NCI-H748 treated with DMSO at 0.1 percent for 48 hours (cell line): ENCODE measurements around the gene TENM4.

Experiments
- DNase-seq: peaks from one replicate; lab custom pipeline; 2025; lab: John Stamatoyannopoulos, UW

The TENM4 gene

DNA sequence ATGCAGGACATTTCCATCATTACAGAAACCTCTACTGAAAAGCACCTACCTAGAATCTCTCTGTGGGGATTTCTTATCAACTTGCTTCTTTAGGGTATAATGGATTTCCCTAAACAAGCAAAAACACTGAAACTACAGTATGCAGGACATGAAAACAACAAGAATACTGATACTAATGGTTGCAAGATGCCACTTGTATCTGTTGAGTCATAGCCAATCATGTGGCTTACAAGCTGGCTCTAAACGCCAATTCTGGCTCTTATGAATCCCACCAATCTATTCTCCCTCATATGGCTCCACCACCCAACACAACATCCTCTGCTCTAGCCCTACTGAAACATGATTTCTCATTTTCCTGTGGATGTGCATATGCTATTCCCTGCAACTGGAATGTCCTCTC is 22.6 kb downstream of the TENM4 start:
- DNase-seq: no peak

GRCh38 chr11:79417069-79417920 is 23.5 kb downstream of the TENM4 start:
- DNase-seq: no peak

GRCh38 chr11:79415912-79416311 is 24.9 kb downstream of the TENM4 start:
- no peak for DNase-seq

GRCh38 chr11:79415411-79415810 is 25.4 kb downstream of the TENM4 start:
- DNase-seq: no peak

- DNase-seq: no peak
Observed at GRCh38 chr11:79414644-79415317, 26.0 kb downstream of the TENM4 start.

DNA sequence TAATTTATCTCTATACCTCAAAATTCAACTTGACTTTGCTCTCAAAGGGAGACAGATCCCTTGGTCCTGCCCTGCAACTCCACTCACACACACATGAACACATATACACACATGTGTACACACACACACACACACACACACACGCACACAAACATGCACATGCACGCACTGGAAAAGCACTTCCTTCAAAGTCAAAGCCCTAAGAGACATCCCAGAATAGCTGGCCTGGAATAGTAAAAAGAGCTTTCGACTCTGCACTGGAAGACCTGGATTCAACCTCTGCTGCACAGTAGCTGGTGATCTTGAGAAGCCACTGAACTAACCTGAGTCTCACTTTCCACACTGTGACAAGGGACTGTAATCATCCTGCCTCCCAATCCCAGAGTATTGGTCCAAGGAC is 26.8 kb downstream of the TENM4 start:
- no peak for DNase-seq

DNA sequence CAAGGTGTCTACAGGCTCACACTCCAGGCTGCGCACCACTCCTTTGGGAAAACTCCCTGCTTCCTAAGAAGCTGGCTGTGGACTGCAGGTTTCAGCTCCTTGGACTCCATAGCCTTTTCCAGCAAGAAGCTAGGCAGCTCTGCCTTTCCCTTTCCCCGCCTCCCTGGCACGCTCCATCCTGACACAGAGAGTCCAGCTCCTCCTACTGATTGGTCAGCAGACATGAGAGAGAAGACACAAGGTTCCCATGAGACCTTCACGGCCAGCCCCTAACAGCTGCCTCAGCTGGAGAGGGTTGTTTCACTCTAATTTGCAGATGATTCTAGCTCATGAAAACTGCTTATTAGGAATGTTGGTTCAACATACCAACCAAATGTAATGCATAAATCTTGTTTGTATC is 27.6 kb downstream of the TENM4 start:
- no peak for DNase-seq

GRCh38 chr11:79412761-79413160 is 28.1 kb downstream of the TENM4 start:
- no peak for DNase-seq

DNA sequence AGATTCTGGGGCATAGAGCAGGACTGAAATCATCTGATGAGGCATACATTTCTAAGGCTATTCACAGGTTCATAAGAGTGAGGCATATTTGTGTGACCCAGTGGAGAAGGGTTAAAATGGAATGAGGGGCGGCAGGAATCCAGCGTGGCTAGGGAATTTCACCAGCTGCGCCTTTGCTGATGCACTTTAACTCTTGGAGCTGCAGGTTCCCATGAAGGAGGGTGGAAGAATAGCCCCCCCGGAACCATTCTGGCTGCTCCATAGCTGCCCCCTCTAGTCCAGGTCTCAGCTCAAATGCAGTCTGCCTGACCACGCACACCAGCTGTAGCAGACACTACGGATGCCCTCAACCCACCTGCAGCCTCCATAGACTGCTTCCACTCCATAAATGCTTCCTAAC is 31.5 kb downstream of the TENM4 start:
- DNase-seq: no peak

DNA sequence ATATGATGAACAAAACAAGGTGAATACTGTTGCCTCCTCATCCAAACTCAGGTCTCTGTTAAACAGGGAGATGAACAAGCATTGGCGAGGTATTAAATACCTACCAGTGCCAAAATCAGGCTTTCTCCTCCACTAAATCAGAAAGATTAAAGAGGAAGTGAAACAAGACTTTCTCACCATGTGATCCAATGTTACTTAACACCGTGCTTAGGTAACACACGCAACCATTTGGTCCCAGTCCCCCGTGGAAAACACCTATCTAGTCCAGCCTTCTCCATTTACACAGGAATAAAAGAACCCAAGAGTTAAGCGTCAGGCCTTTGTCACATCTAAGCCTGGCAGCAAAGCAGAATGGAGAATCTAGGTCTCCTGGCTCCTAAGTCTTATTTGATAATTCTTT is 34.5 kb downstream of the TENM4 start:
- no peak for DNase-seq

- DNase-seq: no peak
Observed at GRCh38 chr11:79404806-79405205, 36.0 kb downstream of the TENM4 start.

DNA sequence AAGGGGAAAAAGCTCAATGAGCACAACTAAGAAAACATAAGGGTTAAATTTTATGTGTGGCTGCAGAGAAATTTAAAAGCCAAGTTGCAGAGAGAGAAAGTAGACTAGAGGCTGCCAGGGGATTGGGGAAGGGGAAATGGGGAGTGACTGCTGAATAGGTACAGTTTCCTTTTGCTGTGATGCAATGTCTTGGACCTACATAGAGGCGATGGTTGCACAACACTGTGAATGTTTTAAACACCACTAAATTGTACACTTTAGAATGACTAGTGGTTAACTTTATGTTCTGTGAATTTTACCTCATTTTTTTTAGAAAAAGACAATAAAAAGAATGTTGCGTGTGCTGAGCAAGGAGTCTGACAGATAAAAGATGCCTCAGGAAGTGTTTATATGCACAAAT is 36.5 kb downstream of the TENM4 start:
- DNase-seq: no peak

DNA sequence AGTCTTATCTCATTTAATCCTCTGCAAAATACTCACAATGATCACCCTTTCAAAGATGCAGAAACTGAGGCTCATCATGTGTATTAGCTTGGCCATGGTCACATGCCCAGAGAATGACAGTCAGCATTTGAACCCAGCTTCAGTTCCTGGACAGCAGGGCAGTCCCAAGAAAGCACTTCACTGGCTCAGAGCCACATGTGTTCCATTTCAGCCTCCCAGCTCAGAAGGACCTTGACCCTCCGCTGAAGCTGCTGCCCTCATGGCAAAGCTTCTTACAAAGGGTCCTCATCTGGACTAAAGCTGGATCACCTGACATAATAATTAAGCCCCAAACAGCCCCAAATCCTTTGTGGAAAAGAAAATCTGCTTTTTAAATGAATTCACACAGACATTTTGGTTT is 37.0 kb downstream of the TENM4 start:
- no peak for DNase-seq

- no peak for DNase-seq
Observed at GRCh38 chr11:79402912-79403311, 37.9 kb downstream of the TENM4 start.

DNA sequence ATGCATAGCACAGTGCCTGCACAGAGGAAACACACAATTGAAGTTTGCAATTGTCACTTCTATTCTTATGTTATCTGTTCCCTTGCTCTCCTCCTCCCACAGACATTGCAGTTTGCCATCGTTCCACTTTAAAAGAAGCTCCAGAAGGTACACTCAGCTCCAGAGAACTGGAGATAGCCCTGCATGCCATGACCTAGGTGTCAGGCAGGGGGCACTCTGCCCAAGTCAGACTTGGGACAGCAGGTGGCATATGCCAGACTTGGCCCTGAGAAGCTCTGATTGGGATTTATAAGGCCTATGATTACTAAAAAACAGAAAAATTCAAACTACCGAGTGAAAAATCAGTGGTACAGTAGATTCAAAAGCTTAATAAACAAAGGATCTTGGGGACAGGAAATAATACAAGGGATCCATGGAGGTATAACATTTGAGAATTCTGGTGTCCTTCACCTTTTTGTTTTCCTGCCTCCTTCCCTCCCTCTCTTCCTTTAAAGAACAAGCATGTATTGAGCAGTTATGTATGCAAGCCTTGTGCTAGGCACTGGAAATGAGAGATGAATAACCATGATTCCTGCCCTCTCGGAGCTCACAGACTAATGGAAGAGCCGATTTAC is 40.0 kb downstream of the TENM4 start:
- DNase-seq: no peak

DNA sequence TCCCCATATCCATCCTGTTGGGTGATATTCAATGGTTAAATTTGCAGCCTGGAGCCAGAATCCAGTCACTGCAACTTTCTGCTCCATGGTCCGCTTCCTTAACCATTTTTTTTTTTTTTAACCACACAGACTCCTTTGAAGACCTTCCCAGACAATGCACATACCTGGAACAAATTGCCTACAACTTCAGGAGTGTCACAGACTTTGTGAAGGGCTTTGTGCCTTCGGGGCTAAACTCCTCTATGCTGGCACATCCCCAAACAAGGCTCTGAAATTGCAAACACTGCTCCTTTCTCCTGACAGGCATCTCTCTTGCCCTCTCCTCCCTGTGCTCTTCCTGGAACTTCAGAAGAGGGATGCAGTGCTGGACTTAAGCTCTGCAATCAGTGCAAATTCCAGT is 40.6 kb downstream of the TENM4 start:
- DNase-seq: no peak

DNA sequence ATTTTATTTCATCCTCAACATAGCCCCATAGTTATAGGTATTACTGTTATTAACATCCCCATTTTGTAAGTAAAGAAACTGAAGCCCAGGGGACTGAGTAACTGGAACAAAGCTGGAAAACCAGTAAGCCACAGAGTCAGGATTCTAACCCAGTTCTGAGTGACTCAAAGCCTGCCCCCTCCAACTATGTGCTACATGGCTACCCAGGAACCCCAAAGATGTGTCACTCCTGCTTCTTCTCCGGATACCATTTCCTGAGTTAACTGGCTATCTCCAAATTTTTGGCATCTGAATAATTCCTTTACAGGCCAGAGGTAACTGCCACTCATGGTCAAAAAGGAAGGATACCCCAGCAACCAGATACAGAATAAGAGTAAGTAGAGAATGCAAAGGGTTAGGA is 43.6 kb downstream of the TENM4 start:
- DNase-seq: no peak

DNA sequence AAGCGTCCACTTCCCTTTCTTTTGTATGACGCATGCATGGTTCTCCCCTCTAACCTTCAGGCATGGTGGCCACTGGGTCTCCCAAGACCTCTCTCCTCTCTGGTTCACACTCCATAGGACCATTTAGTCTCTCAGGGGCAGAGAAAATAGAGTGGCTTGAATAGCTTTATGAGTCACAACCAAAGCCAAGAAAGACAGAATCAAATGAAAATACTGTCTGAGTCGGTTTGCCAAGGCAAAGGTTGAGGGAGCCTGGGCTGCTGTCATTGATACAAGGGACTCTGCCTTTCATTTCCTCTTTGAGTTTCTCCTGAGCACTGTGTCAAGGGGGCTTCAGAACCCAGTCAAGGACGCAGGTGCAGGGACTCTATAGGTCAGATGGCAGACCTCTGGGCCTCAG is 44.2 kb downstream of the TENM4 start:
- no peak for DNase-seq

GRCh38 chr11:79396001-79396400 is 44.8 kb downstream of the TENM4 start:
- no peak for DNase-seq

GRCh38 chr11:79393362-79394043 is 47.3 kb downstream of the TENM4 start:
- no peak for DNase-seq

DNA sequence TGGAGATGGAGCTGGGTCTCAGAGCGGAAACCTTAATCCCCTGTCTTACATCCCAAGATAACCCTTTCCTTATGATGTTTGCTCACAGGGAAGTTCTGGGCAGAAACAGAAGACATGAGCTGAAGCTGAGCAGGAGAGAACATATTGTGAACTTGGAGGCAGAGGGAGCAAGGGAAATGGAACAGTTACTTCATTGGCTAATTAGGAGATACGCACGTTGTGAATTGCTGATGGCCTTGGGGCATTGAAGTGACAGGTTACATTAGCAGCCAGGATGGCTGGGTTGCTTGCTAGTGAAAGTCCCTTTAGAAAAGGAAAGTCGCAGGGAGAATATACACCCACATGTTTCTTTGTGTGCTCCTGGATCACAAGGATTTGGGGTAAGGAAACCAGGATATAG is 48.7 kb downstream of the TENM4 start:
- no peak for DNase-seq

- no peak for DNase-seq
Observed at GRCh38 chr11:79390923-79391322, 49.9 kb downstream of the TENM4 start.

- DNase-seq: no peak
Observed at GRCh38 chr11:79390477-79390876, 50.4 kb downstream of the TENM4 start.
